Liver (tissue), 9 donors: Measurements from ENCODE around the gene HOXD9. TPM values are rescaled to one million over a fixed set of nuclear protein-coding genes. Genes with fewer than 3 reads are reported as not detected.

ENCODE experiments used
- DNase-seq: peaks from one replicate; pipeline ENCODE4 v3.0.0-alpha.2; 2017; ENCODE audit warnings: low spot score
- H3K27ac ChIP-seq, 2 donors: one replicate each; pipeline ENCODE4 v1.7.0; 2013; ENCODE audit warnings: inconsistent platforms in 2 of 2, low read length in 2 of 2, control low read depth in 1 of 2, low read depth in 1 of 2, mild to moderate bottlenecking in 1 of 2
- H3K27me3 ChIP-seq, 4 donors: one replicate each; pipeline versions ENCODE4 v1.6.1 to v1.7.0; 2013; ENCODE audit warnings: low read length in 3 of 4, inconsistent platforms in 1 of 4, mild to moderate bottlenecking in 1 of 4, moderate library complexity in 1 of 4; ENCODE audit not compliant: control insufficient read depth in 4 of 4, insufficient read depth in 4 of 4
- H3K36me3 ChIP-seq, 4 donors: one replicate each; pipeline versions ENCODE4 v1.6.1 to v1.7.0; 2013; ENCODE audit warnings: low read length in 3 of 4, mild to moderate bottlenecking in 3 of 4, low read depth in 1 of 4, moderate library complexity in 1 of 4; ENCODE audit not compliant: control insufficient read depth in 4 of 4, insufficient read depth in 3 of 4
- H3K4me1 ChIP-seq, 4 donors: one replicate each; pipeline versions ENCODE4 v1.6.1 to v1.7.0; 2013; ENCODE audit warnings: low read length in 3 of 4, mild to moderate bottlenecking in 3 of 4, moderate library complexity in 1 of 4; ENCODE audit not compliant: control insufficient read depth in 4 of 4, insufficient read depth in 4 of 4
- H3K4me3 ChIP-seq, 3 donors: one replicate each; pipeline versions ENCODE4 v1.6.1 to v1.7.0; 2013; ENCODE audit warnings: low read length in 3 of 3, control low read depth in 1 of 3, low read depth in 1 of 3, mild to moderate bottlenecking in 1 of 3
- H3K9ac ChIP-seq, 2 donors: one replicate each; pipeline ENCODE4 v1.7.0; 2013; ENCODE audit warnings: low read length in 2 of 2, mild to moderate bottlenecking in 2 of 2, moderate library complexity in 2 of 2, control low read depth in 1 of 2, low read depth in 1 of 2
- H3K9me3 ChIP-seq, 4 donors: one replicate each; pipeline versions ENCODE4 v1.6.1 to v1.7.0; 2013; ENCODE audit warnings: low read length in 3 of 4; ENCODE audit not compliant: control insufficient read depth in 4 of 4
- CTCF ChIP-seq: fragments of 150-350 bp; IDR thresholded peaks from 2 replicates; pipeline ENCODE4 v1.5.1; 2017; ENCODE audit warnings: improper control_type of control experiment, low read depth, low read length; ENCODE audit not compliant: missing input control
- EGR1 ChIP-seq, 2 donors: IDR thresholded peaks; 2 replicates each; pipeline ENCODE4 v1.6.1; 2016 to 2018; ENCODE audit warnings: antibody characterized with exemption in 2 of 2, low read depth in 2 of 2
- FOXA1 ChIP-seq: IDR thresholded peaks from 2 replicates; pipeline ENCODE4 v1.6.1; 2016; ENCODE audit warnings: antibody characterized with exemption
- FOXA2 ChIP-seq: IDR thresholded peaks from 2 replicates; pipeline ENCODE4 v1.6.1; 2016; ENCODE audit warnings: antibody characterized with exemption
- HNF4A ChIP-seq, 2 donors: conservative IDR thresholded peaks; 2 replicates each; pipeline ENCODE4 v1.6.1; 2016; ENCODE audit warnings: antibody characterized with exemption in 2 of 2, mild to moderate bottlenecking in 2 of 2
- HNF4G ChIP-seq: IDR thresholded peaks from 2 replicates; pipeline ENCODE4 v1.6.1; 2016; ENCODE audit warnings: antibody characterized with exemption
- JUND ChIP-seq, 2 donors: IDR thresholded peaks; 2 replicates each; pipeline ENCODE4 v1.6.1; 2016; ENCODE audit warnings: antibody characterized with exemption in 2 of 2
- MAX ChIP-seq: IDR thresholded peaks from 2 replicates; pipeline ENCODE4 v1.6.1; 2016; ENCODE audit warnings: antibody characterized with exemption
- NR2F2 ChIP-seq: IDR thresholded peaks from 2 replicates; pipeline ENCODE4 v1.6.1; 2016; ENCODE audit warnings: antibody characterized with exemption
- REST ChIP-seq: IDR thresholded peaks from 2 replicates; pipeline ENCODE4 v1.6.1; 2016; ENCODE audit warnings: antibody characterized with exemption, mild to moderate bottlenecking
- RXRA ChIP-seq, 2 donors: IDR thresholded peaks; 2 replicates each; pipeline ENCODE4 v1.6.1; 2017 to 2018; ENCODE audit warnings: antibody characterized with exemption in 2 of 2, mild to moderate bottlenecking in 1 of 2
- SP1 ChIP-seq: IDR thresholded peaks from 2 replicates; pipeline ENCODE4 v1.6.1; 2018; ENCODE audit warnings: antibody characterized with exemption, mild to moderate bottlenecking
- TAF1 ChIP-seq: conservative IDR thresholded peaks from 2 replicates; pipeline ENCODE4 v1.6.1; 2016; ENCODE audit warnings: antibody characterized with exemption, mild to moderate bottlenecking
- YY1 ChIP-seq: IDR thresholded peaks from 2 replicates; pipeline ENCODE4 v1.6.1; 2016; ENCODE audit warnings: antibody characterized with exemption, mild to moderate bottlenecking
- ZBTB33 ChIP-seq: IDR thresholded peaks from 2 replicates; pipeline ENCODE4 v1.6.1; 2016; ENCODE audit warnings: antibody characterized with exemption
- WGBS: extraction: QIAGEN DNeasy Blood & Tissue Kit; methylation state at CpG from one replicate; pipeline ENCODE4 v1.1.7; 2013; 5-methylcytosine and 5-hydroxymethylcytosine counted together
- polyA plus RNA-seq, 2 donors: library from polyadenylated mRNA; stranded (reverse) in 1 of 2; unstranded in 1 of 2; fragments of 200-250 nt in 1 of 2; fragments of >200 nt in 1 of 2; fragmentation: Nextera tagmentation in 1 of 2; extraction: Ambion mirVana in 1 of 2; gene quantifications; one replicate each; pipeline versions ENCODE4 v1.2.1 to v1.2.3, GENCODE V29; 2013 to 2015
- total RNA-seq, 2 donors: library from RNA; depleted of rRNA; stranded (reverse); fragments of >200 nt; gene quantifications; one replicate each; pipeline ENCODE4 v1.2.3, GENCODE V29; 2014
- TF ChIP-seq, protein P1 (sequence below): IDR thresholded peaks from 2 replicates; pipeline ENCODE4 v1.6.1; 2016; ENCODE audit warnings: antibody characterized with exemption
- donor health status: healthy.
- donor health status: healthy.
- donor health status: healthy.
- donor health status: healthy.
- donor health status: healthy.

The HOXD9 gene
- total and polyA plus RNA-seq, 4 donors: 0.07 TPM; not detected in 3

DNA sequence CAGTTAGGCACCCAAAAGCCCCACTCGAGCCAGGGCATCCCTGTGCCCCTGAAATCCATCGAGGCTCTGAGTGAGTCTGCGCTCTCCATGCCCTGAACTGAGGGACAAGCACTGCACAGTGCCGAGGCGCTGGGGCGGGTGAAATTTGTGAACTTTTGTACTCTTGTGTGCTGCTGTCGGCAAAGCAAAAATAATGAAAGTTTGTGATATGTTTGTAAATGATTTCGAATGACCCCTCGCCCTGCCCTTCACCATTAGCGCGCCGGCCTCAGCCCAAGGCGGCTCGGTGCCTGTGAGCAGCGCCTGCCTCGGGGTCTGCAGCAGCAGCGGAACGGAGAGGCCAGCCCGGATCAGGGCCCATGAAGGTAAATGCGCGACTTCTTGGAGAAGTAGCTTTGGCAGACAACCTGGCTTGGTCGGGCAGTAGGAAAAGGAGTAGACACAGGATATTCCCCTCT is 27.0 kb downstream of the HOXD9 start (continued):
- no peak for TF ChIP-seq ZBTB33
- TF ChIP-seq, protein P1, sequence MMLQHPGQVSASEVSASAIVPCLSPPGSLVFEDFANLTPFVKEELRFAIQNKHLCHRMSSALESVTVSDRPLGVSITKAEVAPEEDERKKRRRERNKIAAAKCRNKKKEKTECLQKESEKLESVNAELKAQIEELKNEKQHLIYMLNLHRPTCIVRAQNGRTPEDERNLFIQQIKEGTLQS: no peak
- no peak for TF ChIP-seq YY1
- no peak for TF ChIP-seq TAF1
- TF ChIP-seq RXRA (IDR thresholded peaks at IDR 0.05): no peak
- TF ChIP-seq HNF4A (conservative IDR thresholded peaks at IDR 0.05): no peak
- TF ChIP-seq HNF4G: no peak

GRCh38 chr2:176149939-176150583 is 27.5 kb downstream of the HOXD9 start:
- Histone ChIP-seq H3K27ac (no peak overlapping the region), H3K9ac (no peak overlapping the region), H3K4me1 (peaks cover 0 to 8% (median 7%) of the 10 kb centered on the region in 4 donors), H3K27me3 (peaks cover 8 to 38% (median 24%) of the 10 kb centered on the region in 4 donors), H3K4me3 (no peak overlapping the region), H3K36me3 (no peaks in the 10 kb centered on the region), H3K9me3 (no peaks in the 10 kb centered on the region)
- DNase-seq: no peak
- TF ChIP-seq YY1 (no peak), EGR1 (IDR thresholded peaks at IDR 0.05; ENCODE audit: low read depth in 2 of 2) (no peak), JUND (IDR thresholded peaks at IDR 0.05) (no peak), ZBTB33 (no peak), REST (no peak), MAX (no peak), CTCF (no peak), SP1 (no peak), FOXA1 (no peak), HNF4A (conservative IDR thresholded peaks at IDR 0.05) (no peak), HNF4G (no peak), NR2F2 (no peak), FOXA2 (no peak)
- 16% methylated on average over 24 of the region's 24 CpGs for WGBS
